Sigmoid colon (tissue), 7 donors: Measurements from ENCODE around the gene HRAS. TPM values are rescaled to one million over a fixed set of nuclear protein-coding genes. Genes with fewer than 3 reads are reported as not detected.

Experiments used
- DNase-seq: peaks from one replicate; pipeline ENCODE4 v3.0.0-alpha.2; 2019
- H3K27ac ChIP-seq, 4 donors: fragments of 200-600 bp; sonication (generic); one replicate each; pipeline ENCODE4 v1.5.1; 2016 to 2019; ENCODE audit warnings: mild to moderate bottlenecking in 1 of 4
- H3K27me3 ChIP-seq, 3 donors: fragments of 200-600 bp; sonication (generic); one replicate each; pipeline ENCODE4 v1.5.1; 2019; ENCODE audit warnings: mild to moderate bottlenecking in 1 of 3
- H3K36me3 ChIP-seq, 4 donors: fragments of 200-600 bp; sonication (generic); one replicate each; pipeline ENCODE4 v1.5.1; 2016 to 2019
- H3K4me1 ChIP-seq, 4 donors: fragments of 200-600 bp; sonication (generic); one replicate each; pipeline ENCODE4 v1.5.1; 2017 to 2019
- H3K4me3 ChIP-seq, 4 donors: fragments of 200-600 bp; sonication (generic); one replicate each; pipeline ENCODE4 v1.5.1; 2017 to 2019; ENCODE audit warnings: mild to moderate bottlenecking in 2 of 4, moderate library complexity in 1 of 4
- H3K9me3 ChIP-seq, 4 donors: fragments of 200-600 bp in 3 of 4; sonication (generic) in 3 of 4; one replicate each; pipeline versions ENCODE4 v1.5.1 to v1.6.1; 2013 to 2019
- EP300 ChIP-seq, 4 donors: sonication (generic); formaldehyde crosslinking; IDR thresholded peaks; one replicate each; pipeline ENCODE4 v1.6.1; 2017; ENCODE audit warnings: antibody characterized with exemption in 4 of 4
- POLR2A ChIP-seq, 2 donors: fragments of 450-650 bp; IDR thresholded peaks; one replicate each; pipeline ENCODE4 v1.6.1; 2016; ENCODE audit warnings: antibody characterized with exemption in 2 of 2, mild to moderate bottlenecking in 2 of 2, moderate library complexity in 2 of 2
- POLR2AphosphoS5 ChIP-seq, 4 donors: sonication (generic); formaldehyde crosslinking; IDR thresholded peaks; one replicate each; pipeline ENCODE4 v1.6.1; 2017; ENCODE audit warnings: antibody characterized with exemption in 4 of 4
- WGBS, 2 donors: extraction: QIAGEN DNeasy Blood & Tissue Kit; methylation state at CpG; one replicate each; pipeline ENCODE4 v1.1.7; 2013; 5-methylcytosine and 5-hydroxymethylcytosine counted together
- intact Hi-C: fragments of 100-400 bp; cut with DNase I; formaldehyde crosslinking; loops from one replicate; pipeline ENCODE4 v1.15.1; 2023
- polyA plus RNA-seq, 3 donors: library from polyadenylated mRNA; stranded (reverse); fragments of 200-250 nt; gene quantifications; one replicate each; pipeline ENCODE4 v1.2.3, GENCODE V29; 2013
- total RNA-seq, 4 donors: library from RNA; depleted of rRNA; stranded (reverse); fragments of >200 nt; gene quantifications; one replicate each; pipeline ENCODE4 v1.1.0, GENCODE V29; 2016
- TF ChIP-seq, protein P1 (sequence below), 4 experiments: fragments of 450-650 bp in 3 of 4; fragments of 200-600 bp in 1 of 4; IDR thresholded peaks; one replicate each; pipeline ENCODE4 v1.5.1; 2016 to 2019; ENCODE audit warnings: antibody characterized with exemption in 4 of 4, mild to moderate bottlenecking in 3 of 4, moderate library complexity in 2 of 4
- donor health status: healthy with polysubstance abuse.
- donor health status: Bipolar disorder and iron deficiency.
- donor health status: healthy.

The HRAS gene
- total and polyA plus RNA-seq, 7 donors = 27.8 to 76.1 (median 44.6) TPM

DNA sequence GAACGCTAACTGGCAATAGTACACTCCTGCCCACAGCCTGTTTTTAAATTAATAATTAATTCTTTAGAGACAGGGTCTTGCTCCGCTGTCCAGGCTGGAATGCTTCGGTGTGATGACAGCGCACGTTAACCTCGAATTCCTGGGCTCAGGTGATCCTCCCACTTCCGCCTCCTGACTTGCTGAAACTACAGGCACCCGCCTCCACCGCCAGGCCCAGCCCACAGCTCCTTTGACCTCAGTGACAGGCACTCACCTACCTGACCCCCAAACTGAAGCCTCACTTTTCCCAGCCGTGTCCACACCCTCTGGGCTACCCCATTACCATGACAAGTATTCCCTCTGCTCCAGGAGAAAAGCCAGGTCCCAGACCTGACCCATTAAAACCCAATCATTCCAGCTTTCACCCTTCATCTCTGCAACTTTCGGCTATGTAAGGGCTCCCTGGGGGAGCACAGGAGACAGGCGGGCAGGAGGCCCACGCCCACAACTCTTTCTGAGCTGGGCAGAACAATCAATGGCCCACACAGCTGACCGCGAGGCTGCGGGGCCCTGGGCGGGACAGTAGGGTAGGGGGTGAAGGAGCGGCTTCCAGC lies 24.4 kb upstream of the HRAS start:
- TF ChIP-seq EP300 (IDR thresholded peaks at IDR 0.05) (no peak), POLR2A (IDR thresholded peaks at IDR 0.05) (no peak), POLR2AphosphoS5 (IDR thresholded peaks at IDR 0.05) (no peak)
- TF ChIP-seq, protein P1, sequence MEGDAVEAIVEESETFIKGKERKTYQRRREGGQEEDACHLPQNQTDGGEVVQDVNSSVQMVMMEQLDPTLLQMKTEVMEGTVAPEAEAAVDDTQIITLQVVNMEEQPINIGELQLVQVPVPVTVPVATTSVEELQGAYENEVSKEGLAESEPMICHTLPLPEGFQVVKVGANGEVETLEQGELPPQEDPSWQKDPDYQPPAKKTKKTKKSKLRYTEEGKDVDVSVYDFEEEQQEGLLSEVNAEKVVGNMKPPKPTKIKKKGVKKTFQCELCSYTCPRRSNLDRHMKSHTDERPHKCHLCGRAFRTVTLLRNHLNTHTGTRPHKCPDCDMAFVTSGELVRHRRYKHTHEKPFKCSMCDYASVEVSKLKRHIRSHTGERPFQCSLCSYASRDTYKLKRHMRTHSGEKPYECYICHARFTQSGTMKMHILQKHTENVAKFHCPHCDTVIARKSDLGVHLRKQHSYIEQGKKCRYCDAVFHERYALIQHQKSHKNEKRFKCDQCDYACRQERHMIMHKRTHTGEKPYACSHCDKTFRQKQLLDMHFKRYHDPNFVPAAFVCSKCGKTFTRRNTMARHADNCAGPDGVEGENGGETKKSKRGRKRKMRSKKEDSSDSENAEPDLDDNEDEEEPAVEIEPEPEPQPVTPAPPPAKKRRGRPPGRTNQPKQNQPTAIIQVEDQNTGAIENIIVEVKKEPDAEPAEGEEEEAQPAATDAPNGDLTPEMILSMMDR (IDR thresholded peaks at IDR 0.05) = no peak

DNA sequence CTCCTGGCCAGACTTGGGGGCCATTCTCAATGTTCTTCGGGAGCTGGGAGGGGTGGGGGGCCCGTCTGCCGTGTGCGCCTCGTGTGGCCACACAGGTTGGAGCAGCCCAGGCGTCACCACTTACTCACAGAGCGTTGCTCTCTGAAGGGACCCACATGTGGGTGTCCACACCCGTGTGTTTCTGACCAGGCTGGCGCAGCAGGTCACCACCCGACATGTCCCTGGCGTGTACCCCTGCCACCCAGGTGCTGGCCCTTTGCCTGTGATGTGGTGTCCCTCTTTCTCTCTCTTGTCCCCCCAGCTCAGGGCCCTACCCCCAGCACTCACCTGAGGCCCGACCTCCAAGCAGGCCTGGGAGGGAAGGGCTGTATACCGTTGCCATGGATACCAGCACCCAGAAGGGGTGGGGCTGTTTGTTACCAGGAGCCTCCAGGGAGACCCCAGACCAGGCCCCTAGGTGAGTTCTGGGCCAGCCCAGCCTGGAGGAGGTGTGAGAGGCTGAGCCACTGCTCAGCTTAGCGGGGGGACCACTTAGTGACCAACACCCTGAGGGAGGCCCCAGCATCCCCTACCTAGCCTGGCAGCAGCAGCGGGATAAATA lies 23.7 kb upstream of the HRAS start:
- Histone ChIP-seq H3K4me1 (peaks cover 0 to 36% (median 33%) of the 10 kb centered on the region in 4 donors), H3K9me3 (no peaks in the 10 kb centered on the region), H3K4me3 (no peak overlapping the region), H3K36me3 (no peaks in the 10 kb centered on the region), H3K27me3 (peaks cover 38 to 55% (median 50%) of the 10 kb centered on the region in 3 donors), H3K27ac (no peak overlapping the region)
- no peak for DNase-seq
- TF ChIP-seq POLR2A (IDR thresholded peaks at IDR 0.05) = no peak
- TF ChIP-seq POLR2AphosphoS5 (IDR thresholded peaks at IDR 0.05) = no peak
- no peak for TF ChIP-seq EP300 (IDR thresholded peaks at IDR 0.05)
- TF ChIP-seq, protein P1 (IDR thresholded peaks at IDR 0.05) = no peak
- 66 to 85% methylated on average over 15 of the region's 15 CpGs for WGBS, 2 donors
- intact Hi-C loops = no loop called here

More for the DNA sequence above, 24.4 kb upstream of the HRAS start:
- intact Hi-C loops = no loop called here
- Histone ChIP-seq H3K36me3 (no peaks in the 10 kb centered on the region), H3K4me1 (peaks cover 0 to 30% (median 27%) of the 10 kb centered on the region in 4 donors), H3K27me3 (peaks cover 31 to 48% (median 44%) of the 10 kb centered on the region in 3 donors), H3K9me3 (no peaks in the 10 kb centered on the region), H3K4me3 (peak overlapping the region in 3 of 4 donors; percentile 67 to 74 (median 68)), H3K27ac (peak overlapping the region in 3 of 4 donors; percentile 52 to 56 (median 53))
- 18 to 67% methylated on average over 18 of the region's 18 CpGs for WGBS, 2 donors
- DNase-seq = no peak

DNA sequence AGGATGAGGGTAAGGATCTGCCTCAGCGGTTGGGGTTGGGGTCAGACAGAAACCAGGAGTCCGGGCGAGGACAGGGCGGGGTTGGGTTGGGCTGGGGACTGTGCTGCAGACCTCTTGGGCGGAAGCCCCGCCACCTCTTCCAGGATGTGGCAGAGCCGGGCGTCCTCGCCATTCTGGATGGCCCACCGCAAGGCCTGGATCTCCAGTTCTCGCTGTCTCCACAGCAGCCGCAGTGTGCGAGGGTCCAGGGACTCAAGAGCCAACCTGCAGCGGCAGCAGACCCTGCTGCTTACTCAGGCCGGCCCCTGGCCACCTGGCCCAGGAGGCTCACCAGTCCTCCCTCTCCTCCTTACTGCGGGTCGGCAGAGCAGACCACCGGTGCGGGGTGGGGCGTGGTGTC lies 23.1 kb upstream of the HRAS start:
- no peak for DNase-seq
- H3K9me3 ChIP-seq = no peaks in the 10 kb centered on the region
- H3K4me1 ChIP-seq = peaks cover 0 to 36% (median 33%) of the 10 kb centered on the region in 4 donors
- H3K36me3 ChIP-seq = no peaks in the 10 kb centered on the region
- H3K4me3 ChIP-seq = no peak overlapping the region
- 89% methylated on average over 20 of the region's 20 CpGs for WGBS, 2 donors
- peaks cover 44 to 61% (median 57%) of the 10 kb centered on the region in 3 donors for H3K27me3 ChIP-seq
- TF ChIP-seq EP300 (IDR thresholded peaks at IDR 0.05) (no peak), POLR2A (IDR thresholded peaks at IDR 0.05) (no peak), POLR2AphosphoS5 (IDR thresholded peaks at IDR 0.05) (no peak)
- TF ChIP-seq, protein P1 (IDR thresholded peaks at IDR 0.05) = no peak
- no peak overlapping the region for H3K27ac ChIP-seq
- intact Hi-C loops = no loop called here

DNA sequence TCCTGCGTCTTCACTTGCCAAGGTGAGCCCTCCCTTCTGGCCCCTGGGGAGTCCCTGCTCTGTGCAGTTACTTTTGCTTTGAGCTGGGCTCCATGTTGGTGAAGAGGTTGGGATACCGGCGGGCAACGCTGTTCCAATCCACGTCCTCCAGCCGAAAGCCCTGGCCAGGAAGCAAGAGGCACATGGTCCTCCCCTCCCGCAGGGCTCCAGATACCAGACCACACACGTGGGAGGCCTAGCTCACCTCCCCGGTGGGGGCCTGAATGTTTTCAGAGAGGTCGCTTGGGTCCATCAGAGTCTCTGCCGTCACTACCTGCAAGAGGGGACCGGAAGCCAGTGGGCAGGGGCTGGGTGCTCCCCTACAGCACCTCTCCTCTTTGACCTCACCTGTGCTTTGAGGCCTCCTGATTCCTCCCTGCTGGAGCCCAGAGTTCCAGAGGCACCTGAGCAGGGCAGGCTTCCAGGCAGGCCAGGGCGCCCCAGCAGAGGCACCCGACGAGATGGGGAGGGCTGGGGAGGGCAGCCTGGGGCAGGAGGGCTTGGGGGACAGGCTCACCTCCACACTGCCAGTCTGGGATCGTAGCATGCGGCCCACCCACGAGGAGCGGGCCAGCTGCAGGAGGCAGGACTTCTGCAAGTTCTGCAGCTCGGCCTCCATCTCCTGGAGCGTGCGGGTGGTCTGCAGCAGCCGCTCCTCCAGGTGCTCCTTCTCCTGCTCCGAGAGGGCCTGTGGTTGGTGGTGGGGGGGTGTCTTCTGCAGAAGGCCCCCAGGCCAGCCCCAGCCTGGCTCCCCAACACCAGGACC lies 22.2 kb upstream of the HRAS start:
- peaks cover 0 to 36% (median 33%) of the 10 kb centered on the region in 4 donors for H3K4me1 ChIP-seq
- DNase-seq = no peak
- no peaks in the 10 kb centered on the region for H3K9me3 ChIP-seq
- no peaks in the 10 kb centered on the region for H3K36me3 ChIP-seq
- intact Hi-C loops = no loop called here
- no peak overlapping the region for H3K4me3 ChIP-seq
- TF ChIP-seq, protein P1 (IDR thresholded peaks at IDR 0.05) = no peak
- peaks cover 48 to 71% (median 66%) of the 10 kb centered on the region in 3 donors for H3K27me3 ChIP-seq
- 87 to 92% methylated on average over 24 of the region's 24 CpGs for WGBS, 2 donors
- H3K27ac ChIP-seq = no peak overlapping the region
